HepG2 (cell line): ENCODE measurements around the gene FOXA1. TPM values are rescaled to one million over a fixed set of nuclear protein-coding genes. Genes with fewer than 3 reads are reported as not detected.

Experiments
- ATF4 ChIP-seq, 2 experiments: fragments of 450-650 bp in 1 of 2; sonication (generic) in 1 of 2; formaldehyde crosslinking; IDR thresholded peaks; 2 replicates each; pipeline versions ENCODE4 v1.5.0 to v1.8.0; 2020 to 2022; ENCODE audit warnings: mild to moderate bottlenecking in 1 of 2, missing genetic modification reagents in 1 of 2
- ATRX ChIP-seq: sonication (generic); formaldehyde crosslinking; IDR thresholded peaks from 2 replicates; pipeline ENCODE4 v1.4.0; 2020; ENCODE audit warnings: missing genetic modification reagents, borderline replicate concordance
- BCL3 ChIP-seq: sonication (generic); formaldehyde crosslinking; IDR thresholded peaks from 2 replicates; pipeline ENCODE4 v1.5.1; 2020; ENCODE audit warnings: mild to moderate bottlenecking, missing genetic modification reagents, moderate library complexity
- FOXJ3 ChIP-seq: sonication (generic); formaldehyde crosslinking; IDR thresholded peaks from 2 replicates; pipeline ENCODE4 v1.4.0; 2020; ENCODE audit warnings: missing genetic modification reagents, mild to moderate bottlenecking, borderline replicate concordance
- GATAD1 ChIP-seq: IDR thresholded peaks from 2 replicates; pipeline ENCODE4 v1.6.1; 2016; ENCODE audit warnings: missing genetic modification reagents, missing compliant biosample characterization
- HNF4G ChIP-seq, 2 experiments: sonication (generic) in 1 of 2; formaldehyde crosslinking in 1 of 2; IDR thresholded peaks; 2 replicates each; pipeline versions ENCODE4 v1.4.0 to v1.6.1; 2011 to 2020; ENCODE audit warnings: borderline replicate concordance in 2 of 2, low read depth in 2 of 2, mild to moderate bottlenecking in 2 of 2, low read length in 1 of 2, missing genetic modification reagents in 1 of 2, moderate library complexity in 1 of 2
- KLF13 ChIP-seq: sonication (generic); formaldehyde crosslinking; IDR thresholded peaks from 2 replicates; pipeline ENCODE4 v1.4.0; 2020; ENCODE audit warnings: mild to moderate bottlenecking, missing genetic modification reagents
- KLF6 ChIP-seq: IDR thresholded peaks from 2 replicates; pipeline ENCODE4 v1.8.0; 2016; ENCODE audit warnings: missing biosample characterization, missing genetic modification reagents
- MED1 ChIP-seq: sonication (generic); formaldehyde crosslinking; IDR thresholded peaks from 2 replicates; pipeline ENCODE4 v1.4.0; 2020; ENCODE audit warnings: missing genetic modification reagents
- MYNN ChIP-seq: sonication (generic); formaldehyde crosslinking; IDR thresholded peaks from 2 replicates; pipeline ENCODE4 v1.4.0; 2020; ENCODE audit warnings: mild to moderate bottlenecking, low read depth, missing genetic modification reagents
- MZF1 ChIP-seq: sonication (generic); formaldehyde crosslinking; IDR thresholded peaks from 2 replicates; pipeline ENCODE4 v1.8.1; 2023; ENCODE audit warnings: mild to moderate bottlenecking, missing genetic modification reagents, borderline replicate concordance
- NR2F2 ChIP-seq: IDR thresholded peaks from 2 replicates; pipeline ENCODE4 v1.6.1; 2012; ENCODE audit warnings: low read depth, inconsistent platforms, borderline replicate concordance
- SP4 ChIP-seq: sonication (generic); formaldehyde crosslinking; IDR thresholded peaks from 2 replicates; pipeline ENCODE4 v1.8.1; 2023; ENCODE audit warnings: mild to moderate bottlenecking, missing genetic modification reagents
- SSRP1 ChIP-seq: IDR thresholded peaks from 2 replicates; pipeline ENCODE4 v1.6.1; 2016; ENCODE audit warnings: control low read depth
- STAG1 ChIP-seq: sonication (generic); formaldehyde crosslinking; IDR thresholded peaks from 2 replicates; pipeline ENCODE4 v1.4.0; 2020; ENCODE audit warnings: missing genetic modification reagents
- ZBTB42 ChIP-seq: sonication (generic); formaldehyde crosslinking; IDR thresholded peaks from 2 replicates; pipeline ENCODE4 v1.5.0; 2020; ENCODE audit warnings: mild to moderate bottlenecking, missing genetic modification reagents
- ZBTB44 ChIP-seq: sonication (generic); formaldehyde crosslinking; IDR thresholded peaks from 2 replicates; pipeline ENCODE4 v1.4.0; 2020; ENCODE audit warnings: missing genetic modification reagents
- ZBTB49 ChIP-seq: sonication (generic); formaldehyde crosslinking; IDR thresholded peaks from 2 replicates; pipeline ENCODE4 v1.4.0; 2020; ENCODE audit warnings: missing genetic modification reagents, borderline replicate concordance
- ZNF30 ChIP-seq: sonication (generic); formaldehyde crosslinking; IDR thresholded peaks from 2 replicates; pipeline ENCODE4 v1.5.0; 2020; ENCODE audit warnings: mild to moderate bottlenecking, missing genetic modification reagents
- ZNF337 ChIP-seq: sonication (generic); formaldehyde crosslinking; IDR thresholded peaks from 2 replicates; pipeline ENCODE4 v1.5.1; 2020; ENCODE audit warnings: missing genetic modification reagents, low read depth, mild to moderate bottlenecking, borderline replicate concordance
- ZNF354B ChIP-seq: sonication (generic); formaldehyde crosslinking; IDR thresholded peaks from 2 replicates; pipeline ENCODE4 v1.8.0; 2022; ENCODE audit warnings: mild to moderate bottlenecking, missing genetic modification reagents
- ZNF430 ChIP-seq: sonication (generic); formaldehyde crosslinking; IDR thresholded peaks from 2 replicates; pipeline ENCODE4 v1.9.0; 2021; ENCODE audit warnings: mild to moderate bottlenecking, missing genetic modification reagents
- ZNF567 ChIP-seq: sonication (generic); formaldehyde crosslinking; IDR thresholded peaks from 2 replicates; pipeline ENCODE4 v1.8.1; 2023; ENCODE audit warnings: mild to moderate bottlenecking, missing genetic modification reagents, borderline replicate concordance
- ZNF619 ChIP-seq: sonication (generic); formaldehyde crosslinking; IDR thresholded peaks from 2 replicates; pipeline ENCODE4 v1.4.0; 2020; ENCODE audit warnings: mild to moderate bottlenecking, missing genetic modification reagents
- ZNF839 ChIP-seq: sonication (generic); formaldehyde crosslinking; IDR thresholded peaks from 2 replicates; pipeline ENCODE4 v1.4.0; 2020; ENCODE audit warnings: missing genetic modification reagents, mild to moderate bottlenecking, borderline replicate concordance
- polyA plus RNA-seq, 8 experiments: library from polyadenylated mRNA; depleted of rRNA in 3 of 8; stranded (reverse) in 7 of 8; unstranded in 1 of 8; fragments of >200 nt; fragmentation: Illumina TruSeq in 4 of 8; extraction: Trizol in 4 of 8; gene quantifications; 2 replicates each; pipeline versions ENCODE4 v1.2.1 to v1.2.3, GENCODE V29; 2011 to 2016; ENCODE audit warnings: low read depth in 4 of 8, missing spikeins in 1 of 8, mixed read lengths in 1 of 8; ENCODE audit not compliant: insufficient read depth in 1 of 8
- total RNA-seq, 5 experiments: library from RNA; depleted of rRNA; stranded (reverse); fragments of >200 nt; fragmentation: Illumina TruSeq; extraction: Trizol; gene quantifications; 2 replicates each; pipeline ENCODE4 v1.2.3, GENCODE V29; 2016; ENCODE audit warnings: low read depth in 1 of 5

The FOXA1 gene
- total and polyA plus RNA-seq, 2 of the 13 experiments (the other 11 are each of a cell fraction or from before 2014, with no cell fraction given) = 43.4 to 58.6 TPM

- no peak for TF ChIP-seq ZBTB44 (CRISPR knock-in tag)
- TF ChIP-seq ZBTB49 (CRISPR knock-in tag) = no peak
- TF ChIP-seq ZNF839 (CRISPR knock-in tag) = no peak
- no peak for TF ChIP-seq ZNF337 (CRISPR knock-in tag)
- no peak for TF ChIP-seq MYNN (CRISPR knock-in tag)
- TF ChIP-seq KLF13 (CRISPR knock-in tag) = no peak
- peak; percentile 19 for TF ChIP-seq MED1 (CRISPR knock-in tag)
- TF ChIP-seq BCL3 (CRISPR knock-in tag) = no peak
- TF ChIP-seq MZF1 (CRISPR knock-in tag) = no peak
- TF ChIP-seq ZNF619 (CRISPR knock-in tag) = no peak
- no peak for TF ChIP-seq ATF4 (CRISPR knock-in tag; IDR thresholded peaks at IDR 0.05)
- no peak for TF ChIP-seq STAG1
- TF ChIP-seq ZBTB42 (CRISPR knock-in tag) = 0 out of 2 replicates have a peak, but pooled peaks have one; percentile 5
- TF ChIP-seq GATAD1 (CRISPR knock-in tag) = no peak
- TF ChIP-seq SSRP1 = no peak
- no peak for TF ChIP-seq HNF4G (IDR thresholded peaks at IDR 0.05; ENCODE audit: borderline replicate concordance, low read depth, low read length)
- TF ChIP-seq HNF4G (CRISPR knock-in tag; IDR thresholded peaks at IDR 0.05; ENCODE audit: borderline replicate concordance, low read depth) = no peak
- TF ChIP-seq KLF6 (CRISPR knock-in tag) = no peak
- TF ChIP-seq ZNF354B (CRISPR knock-in tag) = no peak
- TF ChIP-seq ZNF30 (CRISPR knock-in tag) = no peak
- TF ChIP-seq ATRX = no peak
- no peak for TF ChIP-seq ZNF430
- TF ChIP-seq NR2F2 = no peak
- TF ChIP-seq ZNF567 (CRISPR knock-in tag) = no peak
- no peak for TF ChIP-seq SP4 (CRISPR knock-in tag)
- 0 out of 2 replicates have a peak, but pooled peaks have one; percentile 32 for TF ChIP-seq FOXJ3 (CRISPR knock-in tag)
These were observed 5.9 kb downstream of the FOXA1 start (continued) for GRCh38 chr14:37588956-37589714.
